Measurements from ENCODE around the gene PIM3.

Gene PIM3

DNA sequence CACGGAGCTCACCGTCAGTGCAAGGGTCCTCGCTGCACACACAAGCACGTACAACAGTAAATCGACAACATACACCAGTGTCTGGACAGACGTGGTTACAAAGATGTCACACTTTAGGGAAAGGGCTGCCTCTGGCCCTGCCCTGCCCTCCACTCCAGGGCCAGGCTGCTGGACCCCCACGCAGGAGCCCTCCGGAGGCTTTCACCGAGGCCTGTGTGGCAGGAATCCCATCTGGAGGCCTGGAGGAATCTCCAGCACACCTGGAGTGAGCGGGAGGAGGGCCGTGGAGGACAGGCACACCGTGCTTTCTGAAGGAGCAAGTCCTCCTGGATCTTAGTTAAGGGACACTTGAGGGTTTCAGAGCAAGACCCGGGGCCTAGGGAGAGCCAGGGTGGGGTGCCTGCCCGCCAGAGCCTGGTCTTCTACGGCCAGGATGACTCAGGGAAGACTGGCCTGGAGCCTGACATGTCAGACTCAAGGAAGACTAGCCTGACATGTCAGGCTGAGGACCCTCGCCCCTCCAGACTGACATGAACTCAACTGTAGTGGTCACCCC is 2.1 kb upstream of the PIM3 start:
- Histone ChIP-seq H3K9ac (no peak overlapping the region), H3K79me2 (no peaks in the 10 kb centered on the region), H2AFZ (no peak overlapping the region), H3K36me3 (ENCODE audit: control insufficient read depth, insufficient read depth, low read length) (no peaks in the 10 kb centered on the region), H3K27me3 (ENCODE audit: control insufficient read depth, insufficient read depth, low read length) (no peaks in the 10 kb centered on the region), H3K4me1 (no peaks in the 10 kb centered on the region), H3K9me3 (ENCODE audit: control insufficient read depth, low read length) (no peaks in the 10 kb centered on the region), H3K27ac (no peak overlapping the region), H3K4me3 (ENCODE audit: low read depth, low read length) (no peak overlapping the region), H3K4me2 (ENCODE audit: low read length) (no peak overlapping the region)
- no peak for TF ChIP-seq CTCF (IDR thresholded peaks at IDR 0.05)

DNA sequence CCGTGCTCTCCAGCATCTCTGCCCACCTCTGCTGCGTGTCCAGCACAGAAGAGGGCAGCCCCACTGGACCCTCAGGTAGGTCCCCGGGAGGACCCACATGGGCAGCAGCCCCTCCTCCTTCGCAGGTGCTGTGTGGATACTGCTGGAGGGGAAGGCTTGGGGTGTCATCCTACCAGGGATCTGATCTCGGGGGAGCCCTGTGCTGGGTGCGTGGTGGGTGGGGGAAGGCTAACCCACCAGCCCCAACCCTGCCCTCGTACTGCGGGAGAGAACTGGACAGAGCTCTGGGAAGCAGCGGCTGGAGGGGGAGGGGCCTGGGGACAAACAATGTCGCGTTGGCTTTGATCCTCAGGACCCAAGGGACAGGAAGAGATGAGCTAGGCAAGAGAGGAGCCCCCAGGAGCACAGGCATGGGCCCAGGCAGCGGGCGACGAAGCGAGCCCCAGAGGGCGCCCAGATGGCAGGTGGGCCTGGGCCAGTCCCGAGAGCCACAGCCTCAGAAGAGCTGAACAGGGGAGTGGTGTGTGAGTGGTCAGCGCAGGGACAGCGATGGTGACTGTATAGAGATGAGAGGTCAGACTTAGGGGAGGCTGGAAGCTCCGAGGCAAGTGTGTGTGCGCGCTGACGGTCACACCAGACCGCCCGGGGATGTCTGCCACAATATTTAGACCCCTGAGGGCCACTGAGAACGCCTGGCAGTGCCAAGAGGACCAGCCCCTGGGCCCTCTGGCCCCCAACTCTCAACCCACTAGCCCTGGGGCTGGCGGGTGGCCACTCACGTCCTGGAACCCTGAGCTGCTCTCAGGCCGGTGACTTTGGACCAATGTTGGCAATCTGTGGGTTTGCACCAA is 1.4 kb upstream of the PIM3 start:
- Histone ChIP-seq H3K27me3 (ENCODE audit: control insufficient read depth, insufficient read depth, low read length) (no peaks in the 10 kb centered on the region), H3K4me2 (ENCODE audit: low read length) (peak overlapping the region; percentile 84), H3K36me3 (ENCODE audit: control insufficient read depth, insufficient read depth, low read length) (no peaks in the 10 kb centered on the region), H3K79me2 (no peaks in the 10 kb centered on the region), H3K4me1 (no peaks in the 10 kb centered on the region), H3K4me3 (ENCODE audit: low read depth, low read length) (peak overlapping the region; percentile 68), H3K9me3 (ENCODE audit: control insufficient read depth, low read length) (no peaks in the 10 kb centered on the region), H2AFZ (no peak overlapping the region), H3K27ac (peak overlapping the region; percentile 55), H3K9ac (no peak overlapping the region)
- no peak for TF ChIP-seq CTCF (IDR thresholded peaks at IDR 0.05)

DNA sequence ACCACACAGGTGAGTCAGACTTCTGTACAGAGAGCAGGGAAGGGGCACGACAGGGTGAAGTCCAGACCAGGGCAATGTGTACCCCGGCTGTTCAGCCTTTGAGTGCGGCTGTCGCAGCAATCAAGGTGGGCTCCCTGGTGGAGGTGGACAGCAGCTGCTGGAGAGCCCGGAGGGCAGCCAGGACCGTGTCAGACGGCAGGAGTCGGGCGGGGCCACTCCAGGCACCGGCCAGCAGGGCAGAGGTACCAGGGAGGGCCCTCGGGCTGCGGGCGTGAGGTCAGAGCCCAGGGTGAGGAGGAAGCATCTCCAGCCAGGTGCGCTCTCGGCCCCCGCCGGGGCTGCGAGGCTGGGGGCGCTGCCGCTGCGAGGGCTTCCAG is 802 bp upstream of the PIM3 start:
- no peaks in the 10 kb centered on the region for H3K4me1 ChIP-seq
- no peaks in the 10 kb centered on the region for H3K79me2 ChIP-seq
- no peak for TF ChIP-seq CTCF (IDR thresholded peaks at IDR 0.05)
- H3K36me3 ChIP-seq (ENCODE audit: control insufficient read depth, insufficient read depth, low read length), result no peaks in the 10 kb centered on the region
- no peaks in the 10 kb centered on the region for H3K27me3 ChIP-seq (ENCODE audit: control insufficient read depth, insufficient read depth, low read length)
- peak overlapping the region; percentile 68 for H3K4me3 ChIP-seq (ENCODE audit: low read depth, low read length)
- no peaks in the 10 kb centered on the region for H3K9me3 ChIP-seq (ENCODE audit: control insufficient read depth, low read length)
- peak overlapping the region; percentile 74 for H2AFZ ChIP-seq
- H3K4me2 ChIP-seq (ENCODE audit: low read length), result peak overlapping the region; percentile 84
- peak overlapping the region; percentile 55 for H3K27ac ChIP-seq
- no peak overlapping the region for H3K9ac ChIP-seq

- TF ChIP-seq CTCF (IDR thresholded peaks at IDR 0.05), result no peak
- Histone ChIP-seq H3K79me2 (no peaks in the 10 kb centered on the region), H3K36me3 (ENCODE audit: control insufficient read depth, insufficient read depth, low read length) (no peaks in the 10 kb centered on the region), H3K4me3 (ENCODE audit: low read depth, low read length) (peak overlapping the region; percentile 89), H2AFZ (no peak overlapping the region), H3K27me3 (ENCODE audit: control insufficient read depth, insufficient read depth, low read length) (no peaks in the 10 kb centered on the region), H3K4me1 (no peaks in the 10 kb centered on the region), H3K4me2 (ENCODE audit: low read length) (peak overlapping the region; percentile 80), H3K9me3 (ENCODE audit: control insufficient read depth, low read length) (no peaks in the 10 kb centered on the region), H3K9ac (no peak overlapping the region), H3K27ac (peak overlapping the region; percentile 61)
Observed at GRCh38 chr22:49961005-49961600, 531 bp downstream of the PIM3 start.

All from parathyroid adenoma (tissue), 2 donors.